Testis (tissue), 2 donors: Measurements from ENCODE around the gene SLC45A1.

Experiments used
- CTCF ChIP-seq, 3 experiments: fragments of 450-650 bp in 2 of 3; fragments of 200-600 bp in 1 of 3; sonication (generic) in 1 of 3; IDR thresholded peaks; one replicate each; pipeline ENCODE4 v1.5.1; 2016 to 2019; ENCODE audit warnings: antibody characterized with exemption in 3 of 3, mild to moderate bottlenecking in 2 of 3, moderate library complexity in 1 of 3
- POLR2A ChIP-seq: fragments of 450-650 bp; IDR thresholded peaks from one replicate; pipeline ENCODE4 v1.6.1; 2017; ENCODE audit warnings: antibody characterized with exemption, mild to moderate bottlenecking, moderate library complexity

GRCh38 chr1:8307628-8308027, 10.3 kb upstream of the SLC45A1 start:
- no peak for TF ChIP-seq CTCF (IDR thresholded peaks at IDR 0.05)
- TF ChIP-seq POLR2A = no peak
